ENCODE measurements around the gene CCDC88C. TPM values are rescaled to one million over a fixed set of nuclear protein-coding genes. Genes with fewer than 3 reads are reported as not detected.

The CCDC88C gene
- total RNA-seq, 4 donors from 2014 or later: 3.2 to 32.7 (median 11.0) TPM

DNA sequence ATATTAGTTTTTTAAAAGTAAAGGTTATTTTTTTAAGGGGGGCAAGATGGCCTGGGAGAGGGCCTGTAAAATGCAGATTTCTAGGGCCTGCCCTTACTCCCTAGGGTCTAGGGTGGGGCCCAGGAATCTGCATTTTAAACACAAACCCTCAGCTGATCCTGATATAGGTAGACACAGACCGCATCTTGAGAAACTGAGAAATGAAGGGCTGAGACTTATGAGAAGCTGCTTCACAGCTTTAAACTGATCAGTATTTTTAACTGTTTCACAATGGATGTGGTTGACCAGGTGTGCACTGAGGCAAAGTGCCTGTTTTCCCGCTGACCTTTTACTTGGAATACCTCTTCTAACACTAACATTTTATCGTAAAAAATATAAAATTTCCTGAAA lies 84.0 kb downstream of the CCDC88C start:
- TF ChIP-seq, protein P1, sequence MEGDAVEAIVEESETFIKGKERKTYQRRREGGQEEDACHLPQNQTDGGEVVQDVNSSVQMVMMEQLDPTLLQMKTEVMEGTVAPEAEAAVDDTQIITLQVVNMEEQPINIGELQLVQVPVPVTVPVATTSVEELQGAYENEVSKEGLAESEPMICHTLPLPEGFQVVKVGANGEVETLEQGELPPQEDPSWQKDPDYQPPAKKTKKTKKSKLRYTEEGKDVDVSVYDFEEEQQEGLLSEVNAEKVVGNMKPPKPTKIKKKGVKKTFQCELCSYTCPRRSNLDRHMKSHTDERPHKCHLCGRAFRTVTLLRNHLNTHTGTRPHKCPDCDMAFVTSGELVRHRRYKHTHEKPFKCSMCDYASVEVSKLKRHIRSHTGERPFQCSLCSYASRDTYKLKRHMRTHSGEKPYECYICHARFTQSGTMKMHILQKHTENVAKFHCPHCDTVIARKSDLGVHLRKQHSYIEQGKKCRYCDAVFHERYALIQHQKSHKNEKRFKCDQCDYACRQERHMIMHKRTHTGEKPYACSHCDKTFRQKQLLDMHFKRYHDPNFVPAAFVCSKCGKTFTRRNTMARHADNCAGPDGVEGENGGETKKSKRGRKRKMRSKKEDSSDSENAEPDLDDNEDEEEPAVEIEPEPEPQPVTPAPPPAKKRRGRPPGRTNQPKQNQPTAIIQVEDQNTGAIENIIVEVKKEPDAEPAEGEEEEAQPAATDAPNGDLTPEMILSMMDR (IDR thresholded peaks at IDR 0.05): no peak
- H3K4me1 ChIP-seq: no peaks in the 10 kb centered on the region
- no peak for DNase-seq
- no peak overlapping the region for H3K27ac ChIP-seq
- H3K27me3 ChIP-seq: no peaks in the 10 kb centered on the region
- intact Hi-C loops (cut with DNase I; ENCODE audit: low total_unique reads): no loop called here
- H3K36me3 ChIP-seq: no peaks in the 10 kb centered on the region
- no peaks in the 10 kb centered on the region for H3K9me3 ChIP-seq
- no peak overlapping the region for H3K4me3 ChIP-seq

DNA sequence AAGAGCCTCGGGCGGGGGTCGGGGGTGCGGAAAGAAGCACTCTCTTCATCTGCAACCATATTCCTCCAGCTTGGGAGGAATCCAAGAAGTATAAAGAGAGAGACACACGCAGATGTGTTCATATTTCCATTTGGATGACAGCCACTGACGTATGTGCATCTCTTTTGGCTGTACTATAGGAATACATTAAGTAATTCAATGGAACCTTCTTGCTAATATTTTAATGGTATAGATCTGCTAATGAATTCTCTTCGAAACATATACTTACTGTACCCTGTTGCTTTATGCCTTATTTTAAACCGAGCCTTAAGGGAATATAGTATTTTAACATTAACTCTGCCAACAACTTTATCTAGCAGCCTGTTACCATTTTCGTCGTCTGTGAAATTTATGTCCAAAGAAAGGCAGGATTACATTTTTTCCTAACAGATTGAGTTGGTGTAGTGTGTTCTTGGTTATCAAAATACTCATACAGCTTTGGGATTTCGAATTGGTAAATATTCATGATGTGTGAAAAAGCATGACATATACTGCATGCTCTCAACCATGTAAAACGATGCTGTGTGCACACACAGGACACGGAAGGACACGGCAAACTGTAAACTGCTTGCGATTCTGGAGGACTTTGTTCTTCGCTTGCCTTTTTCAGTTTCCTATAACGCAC lies 84.5 kb downstream of the CCDC88C start:
- H3K4me3 ChIP-seq: no peak overlapping the region
- intact Hi-C loops (cut with DNase I; ENCODE audit: low total_unique reads): no loop called here
- no peaks in the 10 kb centered on the region for H3K36me3 ChIP-seq
- no peaks in the 10 kb centered on the region for H3K9me3 ChIP-seq
- H3K4me1 ChIP-seq: no peaks in the 10 kb centered on the region
- TF ChIP-seq POLR2A (IDR thresholded peaks at IDR 0.05): no peak
- TF ChIP-seq, protein P1 (IDR thresholded peaks at IDR 0.05): no peak
- no peak for DNase-seq
- no peak overlapping the region for H3K27ac ChIP-seq
- H3K27me3 ChIP-seq: no peaks in the 10 kb centered on the region

DNA sequence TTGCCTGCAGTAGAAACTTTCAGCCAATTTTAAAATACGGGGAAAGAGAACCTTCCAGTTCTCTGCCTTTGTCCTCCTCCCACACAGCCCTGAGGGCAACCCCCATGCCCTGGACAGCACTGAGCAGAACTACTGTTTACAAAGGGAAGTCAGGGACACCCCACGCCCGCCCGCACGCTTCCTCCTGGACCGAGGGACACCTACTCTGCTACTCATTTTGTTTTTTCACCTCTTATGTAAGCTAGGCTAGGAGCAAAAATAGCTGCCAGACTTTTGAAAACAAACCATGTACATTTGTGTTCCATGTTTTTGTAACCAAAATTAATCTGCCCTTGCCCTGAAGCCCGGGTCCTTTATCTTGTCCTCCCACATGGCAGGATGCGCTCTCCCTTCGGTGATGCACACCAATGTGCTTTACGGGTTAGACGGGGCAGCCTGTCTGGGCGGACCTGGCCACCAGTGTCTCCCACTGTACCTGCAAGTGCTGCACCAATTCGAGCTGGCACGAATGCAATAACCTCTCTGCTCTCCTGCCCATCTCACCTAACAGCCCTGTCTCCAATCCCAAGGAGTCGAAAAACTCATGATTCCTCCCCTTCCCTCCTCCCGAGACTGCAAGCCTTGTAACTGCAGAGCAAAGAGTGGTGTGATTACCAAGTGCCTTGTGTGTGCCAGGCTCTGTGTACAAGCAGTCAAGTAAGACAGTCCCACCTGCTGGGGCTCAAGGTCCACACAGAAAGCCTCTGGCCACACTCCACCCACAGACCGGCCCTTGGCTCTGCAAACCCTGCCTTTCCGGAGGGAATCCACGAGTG lies 85.2 kb downstream of the CCDC88C start:
- DNase-seq: no peak
- H3K4me1 ChIP-seq: no peaks in the 10 kb centered on the region
- H3K27me3 ChIP-seq: no peaks in the 10 kb centered on the region
- no peak overlapping the region for H3K27ac ChIP-seq
- H3K9me3 ChIP-seq: no peaks in the 10 kb centered on the region
- H3K4me3 ChIP-seq: no peak overlapping the region
- TF ChIP-seq, protein P1 (IDR thresholded peaks at IDR 0.05): no peak
- TF ChIP-seq POLR2A (IDR thresholded peaks at IDR 0.05): no peak
- H3K36me3 ChIP-seq: no peaks in the 10 kb centered on the region
- intact Hi-C loops (cut with DNase I; ENCODE audit: low total_unique reads): no loop called here

GRCh38 chr14:91331721-91332120 lies 85.9 kb downstream of the CCDC88C start:
- TF ChIP-seq, protein P1 (IDR thresholded peaks at IDR 0.05): no peak
- TF ChIP-seq POLR2A (IDR thresholded peaks at IDR 0.05): no peak
- DNase-seq: no peak
- Histone ChIP-seq H3K9me3 (no peaks in the 10 kb centered on the region), H3K27ac (no peak overlapping the region), H3K4me3 (no peak overlapping the region), H3K4me1 (no peaks in the 10 kb centered on the region), H3K27me3 (no peaks in the 10 kb centered on the region), H3K36me3 (no peaks in the 10 kb centered on the region)
- intact Hi-C loops (cut with DNase I; ENCODE audit: low total_unique reads): no loop called here

DNA sequence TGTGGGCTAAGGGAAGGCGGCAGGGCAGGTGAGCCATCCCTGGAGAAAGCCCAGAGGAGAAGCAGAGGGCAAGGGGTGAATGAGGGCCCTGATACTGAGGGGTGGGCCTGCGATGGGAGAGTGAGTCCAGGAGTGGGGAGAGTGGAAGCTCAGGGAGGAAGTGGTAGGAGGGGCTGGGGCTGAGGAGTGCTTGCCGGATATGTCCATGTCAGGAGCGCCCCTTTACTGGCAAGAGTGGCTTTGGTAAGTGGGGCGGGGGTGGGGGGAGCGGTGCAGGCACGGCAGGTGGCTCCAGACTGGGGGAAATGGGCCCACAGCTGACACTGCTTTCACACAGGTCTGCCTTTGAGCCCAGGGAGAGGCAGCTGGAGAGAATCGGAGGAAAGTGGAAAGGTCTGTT lies 86.8 kb downstream of the CCDC88C start:
- Histone ChIP-seq H3K36me3 (no peaks in the 10 kb centered on the region), H3K4me1 (no peaks in the 10 kb centered on the region), H3K27ac (no peak overlapping the region), H3K9me3 (no peaks in the 10 kb centered on the region), H3K27me3 (no peaks in the 10 kb centered on the region), H3K4me3 (no peak overlapping the region)
- intact Hi-C loops (cut with DNase I; ENCODE audit: low total_unique reads): no loop called here
- TF ChIP-seq, protein P1 (IDR thresholded peaks at IDR 0.05): no peak
- no peak for TF ChIP-seq POLR2A (IDR thresholded peaks at IDR 0.05)
- no peak for DNase-seq
